ENCODE measurements around the gene ANKH. TPM values are rescaled to one million over a fixed set of nuclear protein-coding genes. Genes with fewer than 3 reads are reported as not detected.

ANKH gene
- total and polyA plus RNA-seq, 2 experiments from 2014 or later: 27.6 to 29.9 TPM

- no peak for TF ChIP-seq EZH2phosphoT487 (IDR thresholded peaks at IDR 0.05; ENCODE audit: low read depth, severe bottlenecking, unreplicated experiment)
- TF ChIP-seq CTCF (IDR thresholded peaks at IDR 0.05; ENCODE audit: poor library complexity): no peak
- no peak for TF ChIP-seq EZH2 (IDR thresholded peaks at IDR 0.05; ENCODE audit: borderline replicate concordance)
- Histone ChIP-seq H3K27ac (no peak overlapping the region), H3K9me2 (replicated peaks; ENCODE audit: insufficient read depth) (no peaks in the 10 kb centered on the region), H3K79me2 (no peaks in the 10 kb centered on the region), H3K4me3 (no peak overlapping the region), H3K36me3 (replicated peaks; ENCODE audit: insufficient read depth, low read depth) (no peaks in the 10 kb centered on the region), H3K9me3 (ENCODE audit: low read depth) (no peaks in the 10 kb centered on the region), H3K4me2 (no peak overlapping the region), H4K20me1 (ENCODE audit: insufficient read depth, poor library complexity, severe bottlenecking) (no peaks in the 10 kb centered on the region), H3K27me3 (no peaks in the 10 kb centered on the region), H2AFZ (no peak overlapping the region), H3K4me1 (ENCODE audit: insufficient read depth) (no peaks in the 10 kb centered on the region)
- WGBS (ENCODE audit: low lambda C conversion rate, missing lambda C conversion rate): 65% methylated on average over 6 of the region's 6 CpGs
- DNase-seq (ENCODE audit: low spot score): no peak
Observed at GRCh38 chr5:14752497-14753071, 119.0 kb downstream of the ANKH start.

GRCh38 chr5:14750712-14751111 lies 120.9 kb downstream of the ANKH start:
- H3K27ac ChIP-seq: no peak overlapping the region
- DNase-seq (ENCODE audit: low spot score): no peak
- no peaks in the 10 kb centered on the region for H3K9me2 ChIP-seq (replicated peaks; ENCODE audit: insufficient read depth)
- H3K9me3 ChIP-seq (ENCODE audit: low read depth): no peaks in the 10 kb centered on the region
- no peaks in the 10 kb centered on the region for H4K20me1 ChIP-seq (ENCODE audit: insufficient read depth, poor library complexity, severe bottlenecking)
- no peaks in the 10 kb centered on the region for H3K36me3 ChIP-seq (replicated peaks; ENCODE audit: insufficient read depth, low read depth)
- H2AFZ ChIP-seq: no peak overlapping the region
- TF ChIP-seq EZH2phosphoT487 (IDR thresholded peaks at IDR 0.05; ENCODE audit: low read depth, severe bottlenecking, unreplicated experiment): no peak
- TF ChIP-seq EZH2 (IDR thresholded peaks at IDR 0.05; ENCODE audit: borderline replicate concordance): no peak
- TF ChIP-seq CTCF (IDR thresholded peaks at IDR 0.05; ENCODE audit: poor library complexity): no peak
- H3K27me3 ChIP-seq: no peaks in the 10 kb centered on the region
- WGBS (ENCODE audit: low lambda C conversion rate, missing lambda C conversion rate): 98% methylated on average over 5 of the region's 5 CpGs
- H3K4me1 ChIP-seq (ENCODE audit: insufficient read depth): no peaks in the 10 kb centered on the region
- H3K4me2 ChIP-seq: no peak overlapping the region
- H3K4me3 ChIP-seq: no peak overlapping the region
- no peaks in the 10 kb centered on the region for H3K79me2 ChIP-seq

GRCh38 chr5:14749579-14750101 lies 121.9 kb downstream of the ANKH start:
- no peaks in the 10 kb centered on the region for H3K9me3 ChIP-seq (ENCODE audit: low read depth)
- H3K79me2 ChIP-seq: no peaks in the 10 kb centered on the region
- no peak overlapping the region for H3K4me2 ChIP-seq
- no peaks in the 10 kb centered on the region for H3K36me3 ChIP-seq (replicated peaks; ENCODE audit: insufficient read depth, low read depth)
- DNase-seq (ENCODE audit: low spot score): no peak
- WGBS (ENCODE audit: low lambda C conversion rate, missing lambda C conversion rate): 80% methylated on average over 4 of the region's 4 CpGs
- no peaks in the 10 kb centered on the region for H3K27me3 ChIP-seq
- H2AFZ ChIP-seq: no peak overlapping the region
- TF ChIP-seq EZH2 (IDR thresholded peaks at IDR 0.05; ENCODE audit: borderline replicate concordance) (no peak), CTCF (IDR thresholded peaks at IDR 0.05; ENCODE audit: poor library complexity) (no peak), EZH2phosphoT487 (IDR thresholded peaks at IDR 0.05; ENCODE audit: low read depth, severe bottlenecking, unreplicated experiment) (no peak)
- H3K27ac ChIP-seq: no peak overlapping the region
- no peaks in the 10 kb centered on the region for H3K9me2 ChIP-seq (replicated peaks; ENCODE audit: insufficient read depth)
- no peaks in the 10 kb centered on the region for H3K4me1 ChIP-seq (ENCODE audit: insufficient read depth)
- H3K4me3 ChIP-seq: no peak overlapping the region
- no peaks in the 10 kb centered on the region for H4K20me1 ChIP-seq (ENCODE audit: insufficient read depth, poor library complexity, severe bottlenecking)
